Spleen (tissue), 7 donors: Measurements from ENCODE around the gene PHF21A.

Source experiments
- POLR2A ChIP-seq, 3 donors: fragments of 450-650 bp; IDR thresholded peaks; one replicate each; pipeline ENCODE4 v1.5.1; 2017; ENCODE audit warnings: antibody characterized with exemption in 3 of 3, mild to moderate bottlenecking in 1 of 3
- TF ChIP-seq, protein P1 (sequence below), 11 experiments: fragments of 200-600 bp in 7 of 11; fragments of 450-650 bp in 4 of 11; sonication (generic) in 4 of 11; IDR thresholded peaks in 8 of 11; conservative IDR thresholded peaks in 3 of 11; 1 replicate in 7 of 11; 2 replicates in 4 of 11; pipeline versions ENCODE4 v1.4.0 to v1.8.0; 2016 to 2021; ENCODE audit warnings: antibody characterized with exemption in 11 of 11, inconsistent platforms in 4 of 11, mild to moderate bottlenecking in 1 of 11
- donor health status: DM: no; HTN: no; CAD: no; lungs with moderate emphysema.
- donor health status: DM: no; HTN: no; CAD: no.
- donor health status: DM: no; HTN: no; CAD: no.

DNA sequence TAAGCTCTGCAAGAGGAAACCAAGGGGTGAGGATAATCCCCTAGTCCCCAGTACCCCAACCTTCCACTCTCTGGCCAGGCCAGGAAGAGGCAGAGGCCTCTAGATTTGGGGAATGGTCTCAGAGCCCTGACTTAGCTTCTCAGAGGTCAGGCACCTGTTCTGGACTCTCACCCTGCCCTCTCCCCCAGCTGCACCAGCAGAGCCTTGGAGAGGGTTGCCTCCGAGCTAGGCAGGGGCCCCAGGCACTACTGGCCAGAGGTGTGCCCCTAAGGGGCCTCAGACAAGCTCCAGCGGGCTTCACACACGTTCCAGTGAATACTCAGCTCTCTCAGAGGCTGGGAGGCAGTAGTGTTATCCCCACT, 222.2 kb downstream of the PHF21A start:
- TF ChIP-seq, protein P1, sequence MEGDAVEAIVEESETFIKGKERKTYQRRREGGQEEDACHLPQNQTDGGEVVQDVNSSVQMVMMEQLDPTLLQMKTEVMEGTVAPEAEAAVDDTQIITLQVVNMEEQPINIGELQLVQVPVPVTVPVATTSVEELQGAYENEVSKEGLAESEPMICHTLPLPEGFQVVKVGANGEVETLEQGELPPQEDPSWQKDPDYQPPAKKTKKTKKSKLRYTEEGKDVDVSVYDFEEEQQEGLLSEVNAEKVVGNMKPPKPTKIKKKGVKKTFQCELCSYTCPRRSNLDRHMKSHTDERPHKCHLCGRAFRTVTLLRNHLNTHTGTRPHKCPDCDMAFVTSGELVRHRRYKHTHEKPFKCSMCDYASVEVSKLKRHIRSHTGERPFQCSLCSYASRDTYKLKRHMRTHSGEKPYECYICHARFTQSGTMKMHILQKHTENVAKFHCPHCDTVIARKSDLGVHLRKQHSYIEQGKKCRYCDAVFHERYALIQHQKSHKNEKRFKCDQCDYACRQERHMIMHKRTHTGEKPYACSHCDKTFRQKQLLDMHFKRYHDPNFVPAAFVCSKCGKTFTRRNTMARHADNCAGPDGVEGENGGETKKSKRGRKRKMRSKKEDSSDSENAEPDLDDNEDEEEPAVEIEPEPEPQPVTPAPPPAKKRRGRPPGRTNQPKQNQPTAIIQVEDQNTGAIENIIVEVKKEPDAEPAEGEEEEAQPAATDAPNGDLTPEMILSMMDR (IDR thresholded peaks at IDR 0.05 in 8 of 11, conservative IDR thresholded peaks at IDR 0.05 in 3 of 11) = no peak
- TF ChIP-seq POLR2A (IDR thresholded peaks at IDR 0.05) = no peak
